GM12875 (cell line): Measurements from ENCODE around the gene PRKCB.

ENCODE experiments used
- H3K4me3 ChIP-seq: one replicate; pipeline ENCODE4 v1.5.1; 2011; ENCODE audit warnings: low read depth, low read length, control low read depth
- TF ChIP-seq, protein P1 (sequence below): IDR thresholded peaks from 2 replicates; pipeline ENCODE4 v1.5.1; 2011; ENCODE audit warnings: low read depth, mild to moderate bottlenecking, control low read depth, inconsistent platforms, low read length, moderate library complexity, borderline replicate concordance; ENCODE audit not compliant: insufficient read depth

PRKCB gene

GRCh38 chr16:23947838-23948237, 112.1 kb downstream of the PRKCB start:
- TF ChIP-seq, protein P1, sequence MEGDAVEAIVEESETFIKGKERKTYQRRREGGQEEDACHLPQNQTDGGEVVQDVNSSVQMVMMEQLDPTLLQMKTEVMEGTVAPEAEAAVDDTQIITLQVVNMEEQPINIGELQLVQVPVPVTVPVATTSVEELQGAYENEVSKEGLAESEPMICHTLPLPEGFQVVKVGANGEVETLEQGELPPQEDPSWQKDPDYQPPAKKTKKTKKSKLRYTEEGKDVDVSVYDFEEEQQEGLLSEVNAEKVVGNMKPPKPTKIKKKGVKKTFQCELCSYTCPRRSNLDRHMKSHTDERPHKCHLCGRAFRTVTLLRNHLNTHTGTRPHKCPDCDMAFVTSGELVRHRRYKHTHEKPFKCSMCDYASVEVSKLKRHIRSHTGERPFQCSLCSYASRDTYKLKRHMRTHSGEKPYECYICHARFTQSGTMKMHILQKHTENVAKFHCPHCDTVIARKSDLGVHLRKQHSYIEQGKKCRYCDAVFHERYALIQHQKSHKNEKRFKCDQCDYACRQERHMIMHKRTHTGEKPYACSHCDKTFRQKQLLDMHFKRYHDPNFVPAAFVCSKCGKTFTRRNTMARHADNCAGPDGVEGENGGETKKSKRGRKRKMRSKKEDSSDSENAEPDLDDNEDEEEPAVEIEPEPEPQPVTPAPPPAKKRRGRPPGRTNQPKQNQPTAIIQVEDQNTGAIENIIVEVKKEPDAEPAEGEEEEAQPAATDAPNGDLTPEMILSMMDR, result no peak

DNA sequence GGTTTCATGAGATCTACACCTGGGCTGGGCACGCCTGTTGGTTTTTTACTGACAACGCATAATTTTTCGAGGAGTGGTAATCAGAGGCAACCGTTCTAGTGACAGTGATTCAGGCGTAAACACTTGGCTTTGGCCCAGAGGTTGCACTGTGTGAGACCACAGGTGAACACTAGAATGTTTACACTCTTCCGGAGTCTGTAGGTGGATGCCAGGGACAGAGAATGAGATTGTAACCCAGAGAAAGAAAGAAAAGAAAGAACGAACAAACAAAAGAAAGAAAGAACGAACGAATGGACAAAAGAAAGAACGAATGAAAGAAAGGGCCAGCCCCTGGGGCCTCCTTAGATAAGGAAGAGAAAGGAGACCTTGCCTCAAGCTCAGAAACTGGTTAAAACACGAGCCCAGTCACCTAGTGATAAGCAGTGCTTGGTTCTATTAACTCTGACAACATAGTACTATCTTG, 113.2 kb downstream of the PRKCB start:
- no peak overlapping the region for H3K4me3 ChIP-seq
- TF ChIP-seq, protein P1, result no peak

More at GRCh38 chr16:23947838-23948237, 112.1 kb downstream of the PRKCB start:
- H3K4me3 ChIP-seq, result no peak overlapping the region

DNA sequence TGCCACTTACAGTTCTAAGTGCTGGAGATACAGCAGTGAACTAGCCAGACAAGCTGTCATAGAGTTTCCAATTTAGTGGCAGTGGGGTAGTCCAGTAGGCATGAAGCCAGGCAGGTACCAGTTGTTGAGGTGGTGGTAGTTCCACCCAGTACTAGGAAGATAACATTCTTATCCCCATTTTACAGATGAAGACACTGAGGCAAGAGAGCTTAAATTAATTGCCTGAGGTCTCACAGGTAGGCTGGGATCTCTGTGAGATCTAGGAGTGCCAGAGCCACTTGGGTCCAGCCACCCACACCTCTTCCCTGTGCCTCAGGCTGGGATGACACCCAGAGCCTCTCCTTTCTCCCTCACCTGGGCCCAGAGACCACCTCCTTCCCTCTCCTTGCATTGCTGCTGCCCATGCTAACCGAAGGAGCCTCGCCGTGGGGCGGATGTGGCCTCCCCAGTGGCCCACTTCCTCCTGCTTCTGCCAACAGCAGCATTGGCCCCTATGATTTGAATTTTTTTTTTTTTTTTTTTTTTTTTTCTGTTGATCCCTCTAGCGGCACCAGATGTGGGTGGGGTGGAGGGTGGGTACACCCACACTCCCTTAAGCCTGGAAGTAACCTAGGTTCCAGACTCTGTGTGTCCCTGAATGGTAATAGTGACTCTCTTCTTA, 114.0 kb downstream of the PRKCB start:
- no peak overlapping the region for H3K4me3 ChIP-seq
- TF ChIP-seq, protein P1, result no peak

DNA sequence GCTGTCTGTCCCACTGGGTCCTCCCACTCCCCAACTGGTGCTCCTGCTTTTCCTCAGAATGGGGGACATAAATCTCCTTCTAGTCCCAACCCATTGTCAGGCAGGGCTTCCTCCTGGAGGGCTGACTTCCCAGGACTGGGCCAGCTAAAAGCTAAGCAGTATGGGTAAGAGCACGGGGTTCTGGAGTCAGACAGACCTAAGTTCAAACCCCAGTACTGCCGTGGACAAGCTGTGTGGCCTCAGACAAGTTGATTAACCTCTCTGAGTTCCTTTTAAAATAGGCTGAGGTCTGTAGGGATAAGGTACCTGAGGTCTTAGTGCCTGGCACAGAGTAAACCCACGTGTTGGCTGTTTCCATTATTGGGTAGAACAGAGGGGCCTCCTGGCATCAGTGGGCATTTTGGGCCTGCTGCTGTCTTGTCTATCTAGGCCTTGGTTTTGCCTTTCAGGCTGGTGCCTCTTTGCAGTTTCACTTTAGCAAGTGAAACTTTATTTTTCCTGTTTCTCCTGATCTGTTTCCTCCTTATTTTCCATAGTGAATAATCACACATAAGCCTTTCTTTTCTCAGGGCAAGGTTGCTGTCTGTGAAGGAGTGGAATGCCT, 114.6 kb downstream of the PRKCB start:
- no peak overlapping the region for H3K4me3 ChIP-seq
- TF ChIP-seq, protein P1, result no peak

- H3K4me3 ChIP-seq, result no peak overlapping the region
- TF ChIP-seq, protein P1, result no peak
Measured at GRCh38 chr16:23950898-23951297, 115.1 kb downstream of the PRKCB start.

DNA sequence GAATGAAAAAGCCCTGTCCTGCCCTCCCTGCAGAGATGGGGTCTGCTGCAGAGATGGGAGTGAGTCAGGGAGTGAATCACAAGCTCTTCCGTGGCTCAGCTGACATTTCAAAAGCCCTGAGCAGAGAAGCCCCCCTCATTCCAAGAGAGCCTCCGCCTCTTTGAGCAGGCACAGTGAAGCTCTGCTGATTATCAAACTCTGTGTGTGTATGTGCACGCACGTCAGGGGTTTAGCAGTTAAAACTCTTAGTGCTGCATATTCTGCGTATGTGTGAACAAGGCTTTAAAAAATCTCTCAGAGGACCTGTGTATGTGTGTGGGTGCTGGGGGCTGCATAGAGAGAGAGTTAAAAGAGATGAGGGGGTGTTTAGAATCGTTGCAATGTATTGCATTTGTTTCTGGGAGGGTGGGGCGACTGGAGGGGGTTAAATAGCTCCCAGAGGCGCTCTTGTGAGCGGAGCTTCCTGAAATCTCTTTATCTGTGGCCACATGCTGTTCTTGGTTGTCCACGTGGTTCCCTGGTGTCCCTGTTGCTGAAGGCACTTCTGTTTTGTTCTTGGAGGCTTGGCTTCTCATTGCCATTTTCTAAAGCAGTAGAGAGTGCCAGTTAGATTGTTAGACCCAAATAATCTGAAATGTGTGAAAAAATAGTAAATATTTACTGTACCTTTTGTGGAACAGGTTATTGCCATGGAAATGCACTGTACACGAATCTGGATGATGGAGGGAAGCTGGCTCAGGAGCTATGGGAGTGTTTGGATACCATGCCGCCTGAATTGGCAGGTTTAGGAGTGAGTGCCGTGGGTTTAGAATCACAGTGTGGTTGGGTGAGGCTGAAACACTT, 116.6 kb downstream of the PRKCB start:
- TF ChIP-seq, protein P1, result no peak
- no peak overlapping the region for H3K4me3 ChIP-seq
